ENCODE measurements around the gene SLC25A43.
"Not testable (repeated sequence)": the region's sequence is repeated elsewhere in the genome, so short reads cannot be mapped to it uniquely, and the experiment has no call there.

Gene SLC25A43

DNA sequence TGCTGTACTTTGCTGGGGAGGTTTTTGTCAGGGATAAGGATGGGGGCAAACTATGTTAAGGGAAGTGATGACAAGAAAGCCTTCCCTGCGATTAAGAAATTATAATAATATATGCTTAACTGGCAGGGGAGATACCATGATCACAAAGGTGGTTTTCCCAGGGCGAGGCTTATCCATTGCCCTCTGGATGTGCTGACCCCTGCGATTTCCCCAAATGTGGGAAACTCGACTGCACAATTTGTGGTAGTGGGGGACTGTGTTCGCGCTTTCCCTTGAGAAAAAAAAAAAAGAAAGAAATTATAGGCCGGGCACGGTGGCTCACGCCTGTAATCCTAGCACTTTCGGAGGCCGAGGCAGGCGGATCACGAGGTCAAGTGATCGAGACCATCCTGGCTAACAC lies 24.5 kb downstream of the SLC25A43 start:
- TF ChIP-seq, protein P1, sequence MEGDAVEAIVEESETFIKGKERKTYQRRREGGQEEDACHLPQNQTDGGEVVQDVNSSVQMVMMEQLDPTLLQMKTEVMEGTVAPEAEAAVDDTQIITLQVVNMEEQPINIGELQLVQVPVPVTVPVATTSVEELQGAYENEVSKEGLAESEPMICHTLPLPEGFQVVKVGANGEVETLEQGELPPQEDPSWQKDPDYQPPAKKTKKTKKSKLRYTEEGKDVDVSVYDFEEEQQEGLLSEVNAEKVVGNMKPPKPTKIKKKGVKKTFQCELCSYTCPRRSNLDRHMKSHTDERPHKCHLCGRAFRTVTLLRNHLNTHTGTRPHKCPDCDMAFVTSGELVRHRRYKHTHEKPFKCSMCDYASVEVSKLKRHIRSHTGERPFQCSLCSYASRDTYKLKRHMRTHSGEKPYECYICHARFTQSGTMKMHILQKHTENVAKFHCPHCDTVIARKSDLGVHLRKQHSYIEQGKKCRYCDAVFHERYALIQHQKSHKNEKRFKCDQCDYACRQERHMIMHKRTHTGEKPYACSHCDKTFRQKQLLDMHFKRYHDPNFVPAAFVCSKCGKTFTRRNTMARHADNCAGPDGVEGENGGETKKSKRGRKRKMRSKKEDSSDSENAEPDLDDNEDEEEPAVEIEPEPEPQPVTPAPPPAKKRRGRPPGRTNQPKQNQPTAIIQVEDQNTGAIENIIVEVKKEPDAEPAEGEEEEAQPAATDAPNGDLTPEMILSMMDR (IDR thresholded peaks at IDR 0.05; ENCODE audit: low read depth, low read length): no peak
- DNase-seq (ENCODE audit: extremely low read depth, low read depth): no peak

DNA sequence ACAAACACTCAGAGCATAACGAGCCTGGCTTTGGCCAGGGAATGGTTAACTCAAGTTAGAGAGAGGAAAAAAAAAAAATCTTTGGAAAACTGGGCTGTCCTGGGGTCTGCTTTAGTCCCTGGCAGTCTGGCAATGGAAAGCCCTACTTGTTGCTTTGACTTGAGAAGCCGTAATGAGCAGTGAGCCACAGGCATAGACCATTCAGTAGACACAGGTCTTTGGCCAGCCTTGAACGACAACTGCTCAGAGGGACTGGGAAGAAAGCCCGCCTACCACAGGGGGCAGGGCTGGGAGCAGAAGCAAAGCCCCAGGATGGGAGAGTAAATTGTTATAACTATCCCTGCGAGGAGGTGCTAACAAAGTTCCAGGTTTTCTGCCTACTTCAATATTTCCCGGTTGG lies 25.9 kb downstream of the SLC25A43 start:
- TF ChIP-seq, protein P1 (IDR thresholded peaks at IDR 0.05; ENCODE audit: low read depth, low read length): no peak
- DNase-seq (ENCODE audit: extremely low read depth, low read depth): no peak

- no peak for DNase-seq (ENCODE audit: extremely low read depth, low read depth)
- TF ChIP-seq, protein P1 (IDR thresholded peaks at IDR 0.05; ENCODE audit: low read depth, low read length): no peak
Measured at GRCh38 chrX:119427024-119427794, 28.1 kb downstream of the SLC25A43 start.

GRCh38 chrX:119427795-119428185 lies 28.7 kb downstream of the SLC25A43 start:
- DNase-seq (ENCODE audit: extremely low read depth, low read depth): no peak
- TF ChIP-seq, protein P1 (IDR thresholded peaks at IDR 0.05; ENCODE audit: low read depth, low read length): no peak

DNA sequence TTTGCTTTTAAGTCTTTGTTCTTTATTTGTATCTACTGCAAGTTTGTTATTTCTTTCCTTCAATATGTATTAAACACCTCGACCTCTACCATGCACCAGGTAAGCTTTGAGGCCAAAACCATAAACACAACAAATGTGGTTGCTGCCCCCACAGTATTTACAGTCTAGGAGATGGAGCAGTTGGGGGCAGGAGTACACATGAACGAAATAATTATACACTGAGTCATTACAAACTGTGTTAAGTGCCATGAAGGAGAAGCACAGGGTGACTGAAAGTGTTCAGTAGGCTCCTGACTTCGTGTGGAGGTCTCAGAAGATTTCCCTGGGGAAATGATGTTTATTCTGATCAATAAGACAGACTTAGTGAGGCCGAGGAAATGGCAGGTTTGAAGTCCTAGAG lies 30.3 kb downstream of the SLC25A43 start:
- DNase-seq (ENCODE audit: extremely low read depth, low read depth): no peak
- TF ChIP-seq, protein P1 (IDR thresholded peaks at IDR 0.05; ENCODE audit: low read depth, low read length): no peak

DNA sequence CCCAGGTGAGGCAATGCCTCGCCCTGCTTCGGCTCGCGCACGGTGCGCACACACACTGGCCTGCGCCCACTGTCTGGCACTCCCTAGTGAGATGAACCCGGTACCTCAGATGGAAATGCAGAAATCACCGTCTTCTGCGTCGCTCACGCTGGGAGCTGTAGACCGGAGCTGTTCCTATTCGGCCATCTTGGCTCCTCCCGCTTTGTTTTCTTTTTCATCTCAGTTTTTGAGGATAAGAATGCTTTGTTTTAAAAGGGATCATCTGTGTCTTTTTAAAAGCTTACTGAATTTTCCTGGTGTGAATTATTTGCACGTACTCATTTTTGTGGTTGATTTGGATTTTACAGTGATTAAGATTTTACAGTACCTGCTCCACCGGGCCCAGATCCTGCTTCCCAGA lies 42.2 kb downstream of the SLC25A43 start:
- DNase-seq (ENCODE audit: extremely low read depth, low read depth): not testable (repeated sequence)

- TF ChIP-seq, protein P1 (IDR thresholded peaks at IDR 0.05; ENCODE audit: low read depth, low read length): no peak
- DNase-seq (ENCODE audit: extremely low read depth, low read depth): no peak
Measured at GRCh38 chrX:119442286-119442685, 43.1 kb downstream of the SLC25A43 start.

DNA sequence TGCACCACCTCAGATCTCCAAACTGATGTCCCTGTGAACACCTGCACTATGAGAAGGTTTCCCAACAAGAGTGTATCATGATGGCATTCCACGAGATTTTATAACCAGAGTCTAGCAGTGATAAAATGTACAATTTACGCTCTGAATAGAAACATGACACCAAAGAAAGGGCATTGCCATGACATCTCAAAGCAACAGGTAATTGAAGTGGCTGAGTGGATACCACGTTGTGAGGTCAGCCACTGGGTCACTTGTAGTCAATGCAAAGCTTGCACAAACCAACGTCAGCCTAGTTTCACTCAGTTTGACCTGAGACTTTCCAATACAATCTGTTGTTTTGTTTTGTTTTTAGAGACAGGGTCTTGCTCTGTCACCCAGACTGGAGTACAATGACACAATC lies 54.1 kb downstream of the SLC25A43 start:
- TF ChIP-seq, protein P1 (IDR thresholded peaks at IDR 0.05; ENCODE audit: low read depth, low read length): no peak
- no peak for DNase-seq (ENCODE audit: extremely low read depth, low read depth)

Data from AG09319 (cell line).